NCI-H2227 treated with DMSO at 0.1 percent for 48 hours (cell line): Measurements from ENCODE around the gene C4B.

Experiments used
- DNase-seq: peaks from one replicate; lab custom pipeline; 2025; lab: John Stamatoyannopoulos, UW

The C4B gene

GRCh38 chr6:32082478-32082877, 67.9 kb downstream of the C4B start:
- DNase-seq: no peak

DNA sequence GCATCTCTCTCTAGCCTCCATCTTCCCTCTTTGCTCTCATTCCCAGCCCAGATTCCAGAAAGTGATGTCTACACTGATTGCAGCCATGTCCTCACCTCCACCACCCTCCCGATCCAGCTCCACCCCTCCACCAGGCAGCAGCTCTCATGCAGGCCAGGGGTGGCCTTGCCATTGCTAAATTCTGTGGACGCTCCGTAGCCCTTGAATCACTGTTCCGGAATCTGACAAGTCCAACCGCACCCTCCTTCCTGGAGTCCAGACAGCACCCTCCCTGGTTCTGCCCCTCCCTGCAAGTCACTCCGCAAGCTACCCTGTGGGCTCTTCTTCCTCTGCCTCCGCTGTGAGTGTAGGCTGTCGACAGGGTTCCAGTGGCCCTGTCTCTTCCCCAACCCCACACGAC, 68.3 kb downstream of the C4B start:
- DNase-seq: no peak

GRCh38 chr6:32083812-32084768, 69.5 kb downstream of the C4B start:
- no peak for DNase-seq

GRCh38 chr6:32084780-32085179, 70.2 kb downstream of the C4B start:
- DNase-seq: no peak
